ENCODE results near the gene UBASH3B.

The UBASH3B gene

GRCh38 chr11:122781378-122782195 lies 126.1 kb downstream of the UBASH3B start:
- peak; percentile 38 to 59 for DNase-seq (ENCODE audit: low read depth in 2 of 2)

GRCh38 chr11:122782222-122782621 lies 126.7 kb downstream of the UBASH3B start:
- DNase-seq (ENCODE audit: low read depth in 2 of 2) = no peak

- no peak for DNase-seq (ENCODE audit: low read depth in 2 of 2)
These were observed 128.9 kb downstream of the UBASH3B start for GRCh38 chr11:122784325-122784955.

GRCh38 chr11:122785031-122785541 lies 129.6 kb downstream of the UBASH3B start:
- DNase-seq (ENCODE audit: low read depth in 2 of 2) = no peak

- no peak for DNase-seq (ENCODE audit: low read depth in 2 of 2)
These were observed 131.4 kb downstream of the UBASH3B start for GRCh38 chr11:122786896-122787295.

GRCh38 chr11:122788781-122789535 lies 133.4 kb downstream of the UBASH3B start:
- no peak for DNase-seq (ENCODE audit: low read depth in 2 of 2)

GRCh38 chr11:122789907-122790306 lies 134.4 kb downstream of the UBASH3B start:
- DNase-seq (ENCODE audit: low read depth in 2 of 2) = no peak

GRCh38 chr11:122791411-122791810 lies 135.9 kb downstream of the UBASH3B start:
- DNase-seq (ENCODE audit: low read depth in 2 of 2) = no peak

- no peak for DNase-seq (ENCODE audit: low read depth in 2 of 2)
These were observed 136.3 kb downstream of the UBASH3B start for GRCh38 chr11:122791836-122792235.

- no peak for DNase-seq (ENCODE audit: low read depth in 2 of 2)
These were observed 138.0 kb downstream of the UBASH3B start for GRCh38 chr11:122793515-122793914.

GRCh38 chr11:122795307-122795706 lies 139.8 kb downstream of the UBASH3B start:
- DNase-seq (ENCODE audit: low read depth in 2 of 2) = no peak

- peak; percentile 40 to 42 for DNase-seq (ENCODE audit: low read depth in 2 of 2)
These were observed 140.7 kb downstream of the UBASH3B start for GRCh38 chr11:122796128-122796717.

- DNase-seq (ENCODE audit: low read depth in 2 of 2) = no peak
These were observed 142.1 kb downstream of the UBASH3B start for GRCh38 chr11:122797651-122798050.

- no peak for DNase-seq (ENCODE audit: low read depth in 2 of 2)
These were observed 144.0 kb downstream of the UBASH3B start for GRCh38 chr11:122799406-122800105.

GRCh38 chr11:122802876-122803275 lies 147.4 kb downstream of the UBASH3B start:
- DNase-seq (ENCODE audit: low read depth in 2 of 2) = no peak

- DNase-seq (ENCODE audit: low read depth in 2 of 2) = no peak
These were observed 147.8 kb downstream of the UBASH3B start for GRCh38 chr11:122803306-122803705.

GRCh38 chr11:122803716-122804115 lies 148.2 kb downstream of the UBASH3B start:
- DNase-seq (ENCODE audit: low read depth in 2 of 2) = no peak

- no peak for DNase-seq (ENCODE audit: low read depth in 2 of 2)
These were observed 148.6 kb downstream of the UBASH3B start for GRCh38 chr11:122804161-122804560.

- no peak for DNase-seq (ENCODE audit: low read depth in 2 of 2)
These were observed 149.3 kb downstream of the UBASH3B start for GRCh38 chr11:122804796-122805195.

GRCh38 chr11:122807731-122808477 lies 152.4 kb downstream of the UBASH3B start:
- no peak for DNase-seq (ENCODE audit: low read depth in 2 of 2)

- peak in 1 of 2 donors; percentile 28 for DNase-seq (ENCODE audit: low read depth in 2 of 2)
These were observed 153.0 kb downstream of the UBASH3B start for GRCh38 chr11:122808478-122808869.

All from stimulated activated CD8-positive, alpha-beta memory T cell treated with anti-CD3 and anti-CD28 coated beads, Interleukin-15, amount 100 ng/mL, for 48 hours (primary cell).